22Rv1 (cell line): ENCODE results near the gene SNCAIP.

Experiments
- ZFX ChIP-seq: fragments of 450-650 bp; IDR thresholded peaks from 2 replicates; pipeline ENCODE4 v1.6.1; 2017; ENCODE audit warnings: antibody characterized with exemption, borderline replicate concordance
- TF ChIP-seq, protein P1 (sequence below): fragments of 450-650 bp; IDR thresholded peaks from 2 replicates; pipeline ENCODE4 v1.5.1; 2017; ENCODE audit warnings: mild to moderate bottlenecking

DNA sequence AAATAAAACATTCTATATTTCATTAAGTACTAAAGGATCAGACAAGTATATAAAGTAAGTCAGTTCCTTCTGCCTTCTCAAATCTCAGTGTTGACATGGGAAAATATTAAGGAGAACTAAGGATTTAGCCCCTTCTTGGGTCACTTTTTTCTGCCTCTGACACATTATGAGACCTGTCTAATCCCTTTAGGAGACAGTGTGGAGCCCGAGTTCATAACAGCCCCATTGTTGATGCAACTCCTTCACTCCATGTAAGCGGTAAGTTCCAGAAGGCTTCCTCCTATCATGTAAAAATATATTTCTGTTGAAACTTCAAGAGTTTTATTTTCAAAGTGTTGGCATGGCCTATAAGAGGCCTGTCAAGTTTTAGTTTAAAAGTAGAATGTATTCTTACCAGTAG lies 152.2 kb downstream of the SNCAIP start:
- TF ChIP-seq, protein P1, sequence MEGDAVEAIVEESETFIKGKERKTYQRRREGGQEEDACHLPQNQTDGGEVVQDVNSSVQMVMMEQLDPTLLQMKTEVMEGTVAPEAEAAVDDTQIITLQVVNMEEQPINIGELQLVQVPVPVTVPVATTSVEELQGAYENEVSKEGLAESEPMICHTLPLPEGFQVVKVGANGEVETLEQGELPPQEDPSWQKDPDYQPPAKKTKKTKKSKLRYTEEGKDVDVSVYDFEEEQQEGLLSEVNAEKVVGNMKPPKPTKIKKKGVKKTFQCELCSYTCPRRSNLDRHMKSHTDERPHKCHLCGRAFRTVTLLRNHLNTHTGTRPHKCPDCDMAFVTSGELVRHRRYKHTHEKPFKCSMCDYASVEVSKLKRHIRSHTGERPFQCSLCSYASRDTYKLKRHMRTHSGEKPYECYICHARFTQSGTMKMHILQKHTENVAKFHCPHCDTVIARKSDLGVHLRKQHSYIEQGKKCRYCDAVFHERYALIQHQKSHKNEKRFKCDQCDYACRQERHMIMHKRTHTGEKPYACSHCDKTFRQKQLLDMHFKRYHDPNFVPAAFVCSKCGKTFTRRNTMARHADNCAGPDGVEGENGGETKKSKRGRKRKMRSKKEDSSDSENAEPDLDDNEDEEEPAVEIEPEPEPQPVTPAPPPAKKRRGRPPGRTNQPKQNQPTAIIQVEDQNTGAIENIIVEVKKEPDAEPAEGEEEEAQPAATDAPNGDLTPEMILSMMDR, result no peak
- TF ChIP-seq ZFX, result no peak
